Glutamatergic neuron (in vitro differentiated cells): ENCODE measurements around the gene RSRC1. TPM values are rescaled to one million over a fixed set of nuclear protein-coding genes. Genes with fewer than 3 reads are reported as not detected.

Experiments used
- DNase-seq: peaks from one replicate; pipeline ENCODE4 v3.0.0; 2022
- H3K27ac Mint-ChIP-seq: one replicate; pipeline ENCODE4 v1.8.0; 2020; ENCODE audit warnings: mild to moderate bottlenecking, mixed read lengths, inconsistent platforms; ENCODE audit not compliant: unreplicated experiment
- H3K27me3 Mint-ChIP-seq: one replicate; pipeline ENCODE4 v1.8.0; 2020; ENCODE audit warnings: mild to moderate bottlenecking, moderate library complexity, mixed read lengths, inconsistent platforms; ENCODE audit not compliant: unreplicated experiment
- H3K36me3 Mint-ChIP-seq: one replicate; pipeline ENCODE4 v1.8.0; 2020; ENCODE audit warnings: mild to moderate bottlenecking, mixed read lengths, inconsistent platforms; ENCODE audit not compliant: unreplicated experiment
- H3K4me1 Mint-ChIP-seq: one replicate; pipeline ENCODE4 v1.8.0; 2020; ENCODE audit warnings: mild to moderate bottlenecking, low read depth, mixed read lengths, inconsistent platforms; ENCODE audit not compliant: unreplicated experiment
- H3K4me3 Mint-ChIP-seq: one replicate; pipeline ENCODE4 v1.8.0; 2020; ENCODE audit warnings: mild to moderate bottlenecking, mixed read lengths, inconsistent platforms; ENCODE audit not compliant: unreplicated experiment
- H3K9me3 Mint-ChIP-seq: one replicate; pipeline ENCODE4 v1.8.0; 2020; ENCODE audit warnings: mild to moderate bottlenecking, moderate library complexity, mixed read lengths, inconsistent platforms; ENCODE audit not compliant: unreplicated experiment
- CTCF ChIP-seq: fragments of 200-600 bp; sonication (generic); IDR thresholded peaks from one replicate; pipeline ENCODE4 v1.5.0; 2021; ENCODE audit not compliant: partially characterized antibody, unreplicated experiment
- total RNA-seq: library from RNA; stranded (reverse); fragmentation: NEBNext Ultra II Directional; extraction: Animal tissue kit (Norgen Biotek cat#: 25700); gene quantifications from one replicate; pipeline ENCODE4 v1.2.1, GENCODE V29; 2021; ENCODE audit not compliant: unreplicated experiment

The RSRC1 gene
- total RNA-seq, 1 donor from 2014 or later: 93.9 TPM

GRCh38 chr3:158453004-158453403 is 343.1 kb downstream of the RSRC1 start:
- DNase-seq: no peak
- Mint-ChIP-seq H3K9me3 (no peaks in the 10 kb centered on the region), H3K4me3 (no peak overlapping the region), H3K27ac (no peak overlapping the region), H3K4me1 (peaks cover 2% of the 10 kb centered on the region), H3K36me3 (no peaks in the 10 kb centered on the region), H3K27me3 (no peaks in the 10 kb centered on the region)
- no peak for TF ChIP-seq CTCF

GRCh38 chr3:158453865-158454264 is 344.0 kb downstream of the RSRC1 start:
- H3K36me3 Mint-ChIP-seq: no peaks in the 10 kb centered on the region
- DNase-seq: no peak
- peaks cover 8% of the 10 kb centered on the region for H3K4me1 Mint-ChIP-seq
- TF ChIP-seq CTCF: no peak
- H3K27me3 Mint-ChIP-seq: no peaks in the 10 kb centered on the region
- no peak overlapping the region for H3K27ac Mint-ChIP-seq
- H3K4me3 Mint-ChIP-seq: no peak overlapping the region
- H3K9me3 Mint-ChIP-seq: no peaks in the 10 kb centered on the region

- DNase-seq: no peak
- H3K4me1 Mint-ChIP-seq: peaks cover 5% of the 10 kb centered on the region
- H3K36me3 Mint-ChIP-seq: no peaks in the 10 kb centered on the region
- no peak overlapping the region for H3K27ac Mint-ChIP-seq
- no peak overlapping the region for H3K4me3 Mint-ChIP-seq
- H3K9me3 Mint-ChIP-seq: no peaks in the 10 kb centered on the region
- H3K27me3 Mint-ChIP-seq: no peaks in the 10 kb centered on the region
- no peak for TF ChIP-seq CTCF
Observed at GRCh38 chr3:158455406-158455805, 345.5 kb downstream of the RSRC1 start.

GRCh38 chr3:158456114-158456513 is 346.2 kb downstream of the RSRC1 start:
- no peak for TF ChIP-seq CTCF
- no peaks in the 10 kb centered on the region for H3K36me3 Mint-ChIP-seq
- no peaks in the 10 kb centered on the region for H3K27me3 Mint-ChIP-seq
- no peak for DNase-seq
- no peak overlapping the region for H3K27ac Mint-ChIP-seq
- H3K4me1 Mint-ChIP-seq: peaks cover 5% of the 10 kb centered on the region
- H3K9me3 Mint-ChIP-seq: no peaks in the 10 kb centered on the region
- H3K4me3 Mint-ChIP-seq: no peak overlapping the region

GRCh38 chr3:158458464-158458863 is 348.6 kb downstream of the RSRC1 start:
- H3K4me3 Mint-ChIP-seq: no peak overlapping the region
- DNase-seq: no peak
- H3K27ac Mint-ChIP-seq: no peak overlapping the region
- no peaks in the 10 kb centered on the region for H3K36me3 Mint-ChIP-seq
- no peaks in the 10 kb centered on the region for H3K9me3 Mint-ChIP-seq
- peaks cover 7% of the 10 kb centered on the region for H3K4me1 Mint-ChIP-seq
- no peaks in the 10 kb centered on the region for H3K27me3 Mint-ChIP-seq
- TF ChIP-seq CTCF: no peak
